Measurements from ENCODE around the gene MRPS17. TPM values are rescaled to one million over a fixed set of nuclear protein-coding genes. Genes with fewer than 3 reads are reported as not detected.
"Not testable (repeated sequence)": the region's sequence is repeated elsewhere in the genome, so short reads cannot be mapped to it uniquely, and the experiment has no call there.

MRPS17 gene
- total RNA-seq, 1 experiment from 2014 or later = 38.2 TPM

- H3K4me2 ChIP-seq = no peak overlapping the region
- TF ChIP-seq CTCF (conservative IDR thresholded peaks at IDR 0.05) = no peak
- TF ChIP-seq EZH2 (IDR thresholded peaks at IDR 0.05; ENCODE audit: low read depth) = no peak
- H3K4me3 ChIP-seq = no peak overlapping the region
- no peak for DNase-seq
- intact Hi-C loops (cut with micrococcal nuclease; ENCODE audit: unreplicated experiment) = no loop called here
- H3K9me3 ChIP-seq (ENCODE audit: insufficient read depth, low read depth) = peaks cover 71% of the 10 kb centered on the region
- no peaks in the 10 kb centered on the region for H4K20me1 ChIP-seq (ENCODE audit: insufficient read depth)
- no peaks in the 10 kb centered on the region for H3F3A ChIP-seq (ENCODE audit: insufficient read depth, low read depth)
- POLR2A ChIA-PET (ENCODE audit: unreplicated experiment) = no interaction called here
- no peak overlapping the region for H2AFZ ChIP-seq
- peaks cover 28% of the 10 kb centered on the region for H3K27me3 ChIP-seq (ENCODE audit: insufficient read depth, low read depth)
- no peaks in the 10 kb centered on the region for H3K4me1 ChIP-seq (replicated peaks; ENCODE audit: insufficient read depth)
- CTCF ChIA-PET = no interaction called here
- H3K79me2 ChIP-seq (ENCODE audit: low read depth) = no peaks in the 10 kb centered on the region
- no peak overlapping the region for H3K27ac ChIP-seq
- no peaks in the 10 kb centered on the region for H3K36me3 ChIP-seq (ENCODE audit: low read depth)
- no TSS peak for BruUV-seq (replicated peaks)
- H3K9me2 ChIP-seq (ENCODE audit: insufficient read depth) = no peaks in the 10 kb centered on the region
Observed at GRCh38 chr7:55939514-55940123, 12.1 kb upstream of the MRPS17 start.

- ChIA-PET POLR2A (ENCODE audit: unreplicated experiment) (no interaction called here), CTCF (no interaction called here)
- H3K79me2 ChIP-seq (ENCODE audit: low read depth) = no peaks in the 10 kb centered on the region
- no peak overlapping the region; the same call in 1 of the 2 replicates for H2AFZ ChIP-seq
- no peaks in the 10 kb centered on the region for H3K9me2 ChIP-seq (ENCODE audit: insufficient read depth)
- H3K27me3 ChIP-seq (ENCODE audit: insufficient read depth, low read depth) = peaks cover 65% of the 10 kb centered on the region
- TF ChIP-seq EZH2 (IDR thresholded peaks at IDR 0.05; ENCODE audit: low read depth) (no peak), CTCF (conservative IDR thresholded peaks at IDR 0.05) (no peak)
- peaks cover 11% of the 10 kb centered on the region; the same call in 1 of the 2 replicates for H3F3A ChIP-seq (ENCODE audit: insufficient read depth, low read depth)
- DNase-seq = no peak
- no peak overlapping the region for H3K27ac ChIP-seq
- H3K4me3 ChIP-seq = no peak overlapping the region
- H3K9me3 ChIP-seq (ENCODE audit: insufficient read depth, low read depth) = peaks cover 38% of the 10 kb centered on the region
- H3K4me2 ChIP-seq = no peak overlapping the region
- H3K36me3 ChIP-seq (ENCODE audit: low read depth) = no peaks in the 10 kb centered on the region
- BruUV-seq (replicated peaks) = no TSS peak
- H3K4me1 ChIP-seq (replicated peaks; ENCODE audit: insufficient read depth) = no peaks in the 10 kb centered on the region
- intact Hi-C loops (cut with micrococcal nuclease; ENCODE audit: unreplicated experiment) = no loop called here
- no peaks in the 10 kb centered on the region for H4K20me1 ChIP-seq (ENCODE audit: insufficient read depth)
Observed at GRCh38 chr7:55946545-55946944, 5.1 kb upstream of the MRPS17 start.

GRCh38 chr7:55952352-55952671 is 635 bp downstream of the MRPS17 start:
- H3K27me3 ChIP-seq (ENCODE audit: insufficient read depth, low read depth) = peaks cover 16% of the 10 kb centered on the region; the same call in 1 of the 2 replicates
- peaks cover 25% of the 10 kb centered on the region for H3K79me2 ChIP-seq (ENCODE audit: low read depth)
- H3K9me2 ChIP-seq (ENCODE audit: insufficient read depth); BruUV-seq (replicated peaks); intact Hi-C loops (cut with micrococcal nuclease; ENCODE audit: unreplicated experiment); H4K20me1 ChIP-seq (ENCODE audit: insufficient read depth); H3K4me1 ChIP-seq (replicated peaks; ENCODE audit: insufficient read depth); DNase-seq; POLR2A ChIA-PET (ENCODE audit: unreplicated experiment); CTCF ChIA-PET: not testable (repeated sequence)
- peak overlapping the region; percentile 71 for H3K4me3 ChIP-seq
- H3K27ac ChIP-seq = peak overlapping the region; percentile 52
- peaks cover 10% of the 10 kb centered on the region for H3K9me3 ChIP-seq (ENCODE audit: insufficient read depth, low read depth)
- H3K36me3 ChIP-seq (ENCODE audit: low read depth) = peaks cover 22% of the 10 kb centered on the region
- H3K4me2 ChIP-seq = peak overlapping the region; percentile 64
- peaks cover 48% of the 10 kb centered on the region; the same call in 1 of the 2 replicates for H3F3A ChIP-seq (ENCODE audit: insufficient read depth, low read depth)
- H2AFZ ChIP-seq = peak overlapping the region; percentile 91

Measured in PC-9 (cell line).